ENCODE measurements around the gene HSF4.

DNA sequence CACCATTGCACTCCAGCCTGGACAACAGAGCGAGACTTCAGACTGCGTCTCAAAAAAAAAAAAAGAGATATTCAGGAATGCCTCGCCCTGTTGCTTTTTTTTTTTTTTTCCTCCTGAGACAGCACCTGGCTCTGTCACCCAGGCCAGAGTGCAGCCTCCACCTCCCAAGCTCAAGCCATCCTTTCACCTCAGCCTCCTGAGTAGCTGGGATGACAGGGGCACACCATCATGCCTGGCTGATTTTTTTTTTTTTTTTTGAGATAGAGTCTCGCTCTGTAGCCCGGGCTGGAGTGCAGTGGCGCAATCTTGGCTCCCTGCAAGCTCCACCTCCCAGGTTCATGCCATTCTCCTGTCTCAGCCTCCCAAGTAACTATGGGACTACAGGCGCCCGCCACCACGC, 46.8 kb upstream of the HSF4 start:
- TF ChIP-seq, protein P1, sequence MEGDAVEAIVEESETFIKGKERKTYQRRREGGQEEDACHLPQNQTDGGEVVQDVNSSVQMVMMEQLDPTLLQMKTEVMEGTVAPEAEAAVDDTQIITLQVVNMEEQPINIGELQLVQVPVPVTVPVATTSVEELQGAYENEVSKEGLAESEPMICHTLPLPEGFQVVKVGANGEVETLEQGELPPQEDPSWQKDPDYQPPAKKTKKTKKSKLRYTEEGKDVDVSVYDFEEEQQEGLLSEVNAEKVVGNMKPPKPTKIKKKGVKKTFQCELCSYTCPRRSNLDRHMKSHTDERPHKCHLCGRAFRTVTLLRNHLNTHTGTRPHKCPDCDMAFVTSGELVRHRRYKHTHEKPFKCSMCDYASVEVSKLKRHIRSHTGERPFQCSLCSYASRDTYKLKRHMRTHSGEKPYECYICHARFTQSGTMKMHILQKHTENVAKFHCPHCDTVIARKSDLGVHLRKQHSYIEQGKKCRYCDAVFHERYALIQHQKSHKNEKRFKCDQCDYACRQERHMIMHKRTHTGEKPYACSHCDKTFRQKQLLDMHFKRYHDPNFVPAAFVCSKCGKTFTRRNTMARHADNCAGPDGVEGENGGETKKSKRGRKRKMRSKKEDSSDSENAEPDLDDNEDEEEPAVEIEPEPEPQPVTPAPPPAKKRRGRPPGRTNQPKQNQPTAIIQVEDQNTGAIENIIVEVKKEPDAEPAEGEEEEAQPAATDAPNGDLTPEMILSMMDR (IDR thresholded peaks at IDR 0.05; ENCODE audit: low read depth, low read length, poor library complexity, severe bottlenecking), result no peak
- no peak for TF ChIP-seq EZH2phosphoT487 (IDR thresholded peaks at IDR 0.05; ENCODE audit: borderline replicate concordance, low read length)

Data from DOHH2 (cell line).